Measurements from ENCODE around the gene SLC25A18.

DNA sequence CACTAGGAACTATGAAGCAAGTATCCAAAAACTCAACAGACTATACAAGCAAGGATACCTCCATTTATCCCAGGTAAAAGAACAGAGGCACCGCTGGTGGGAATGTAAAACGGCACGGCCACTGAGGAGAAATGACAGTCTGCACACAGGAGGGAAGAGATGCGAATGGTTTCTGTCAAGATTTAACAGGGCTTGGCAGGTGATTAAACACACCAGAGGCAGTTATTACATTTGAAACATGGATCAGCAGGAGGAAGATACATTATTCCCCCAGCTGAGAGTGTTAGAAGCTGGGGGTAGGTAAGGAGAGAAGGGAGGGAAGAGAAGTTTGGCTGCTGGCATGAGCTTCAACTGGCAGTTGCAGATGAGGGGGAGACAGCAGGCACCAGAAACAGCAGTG is 35.0 kb downstream of the SLC25A18 start:
- TF ChIP-seq, protein P1, sequence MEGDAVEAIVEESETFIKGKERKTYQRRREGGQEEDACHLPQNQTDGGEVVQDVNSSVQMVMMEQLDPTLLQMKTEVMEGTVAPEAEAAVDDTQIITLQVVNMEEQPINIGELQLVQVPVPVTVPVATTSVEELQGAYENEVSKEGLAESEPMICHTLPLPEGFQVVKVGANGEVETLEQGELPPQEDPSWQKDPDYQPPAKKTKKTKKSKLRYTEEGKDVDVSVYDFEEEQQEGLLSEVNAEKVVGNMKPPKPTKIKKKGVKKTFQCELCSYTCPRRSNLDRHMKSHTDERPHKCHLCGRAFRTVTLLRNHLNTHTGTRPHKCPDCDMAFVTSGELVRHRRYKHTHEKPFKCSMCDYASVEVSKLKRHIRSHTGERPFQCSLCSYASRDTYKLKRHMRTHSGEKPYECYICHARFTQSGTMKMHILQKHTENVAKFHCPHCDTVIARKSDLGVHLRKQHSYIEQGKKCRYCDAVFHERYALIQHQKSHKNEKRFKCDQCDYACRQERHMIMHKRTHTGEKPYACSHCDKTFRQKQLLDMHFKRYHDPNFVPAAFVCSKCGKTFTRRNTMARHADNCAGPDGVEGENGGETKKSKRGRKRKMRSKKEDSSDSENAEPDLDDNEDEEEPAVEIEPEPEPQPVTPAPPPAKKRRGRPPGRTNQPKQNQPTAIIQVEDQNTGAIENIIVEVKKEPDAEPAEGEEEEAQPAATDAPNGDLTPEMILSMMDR (IDR thresholded peaks at IDR 0.05): no peak
- TF ChIP-seq POLR2AphosphoS5 (IDR thresholded peaks at IDR 0.05; ENCODE audit: low read depth, low read length): no peak
- TF ChIP-seq, protein P2, sequence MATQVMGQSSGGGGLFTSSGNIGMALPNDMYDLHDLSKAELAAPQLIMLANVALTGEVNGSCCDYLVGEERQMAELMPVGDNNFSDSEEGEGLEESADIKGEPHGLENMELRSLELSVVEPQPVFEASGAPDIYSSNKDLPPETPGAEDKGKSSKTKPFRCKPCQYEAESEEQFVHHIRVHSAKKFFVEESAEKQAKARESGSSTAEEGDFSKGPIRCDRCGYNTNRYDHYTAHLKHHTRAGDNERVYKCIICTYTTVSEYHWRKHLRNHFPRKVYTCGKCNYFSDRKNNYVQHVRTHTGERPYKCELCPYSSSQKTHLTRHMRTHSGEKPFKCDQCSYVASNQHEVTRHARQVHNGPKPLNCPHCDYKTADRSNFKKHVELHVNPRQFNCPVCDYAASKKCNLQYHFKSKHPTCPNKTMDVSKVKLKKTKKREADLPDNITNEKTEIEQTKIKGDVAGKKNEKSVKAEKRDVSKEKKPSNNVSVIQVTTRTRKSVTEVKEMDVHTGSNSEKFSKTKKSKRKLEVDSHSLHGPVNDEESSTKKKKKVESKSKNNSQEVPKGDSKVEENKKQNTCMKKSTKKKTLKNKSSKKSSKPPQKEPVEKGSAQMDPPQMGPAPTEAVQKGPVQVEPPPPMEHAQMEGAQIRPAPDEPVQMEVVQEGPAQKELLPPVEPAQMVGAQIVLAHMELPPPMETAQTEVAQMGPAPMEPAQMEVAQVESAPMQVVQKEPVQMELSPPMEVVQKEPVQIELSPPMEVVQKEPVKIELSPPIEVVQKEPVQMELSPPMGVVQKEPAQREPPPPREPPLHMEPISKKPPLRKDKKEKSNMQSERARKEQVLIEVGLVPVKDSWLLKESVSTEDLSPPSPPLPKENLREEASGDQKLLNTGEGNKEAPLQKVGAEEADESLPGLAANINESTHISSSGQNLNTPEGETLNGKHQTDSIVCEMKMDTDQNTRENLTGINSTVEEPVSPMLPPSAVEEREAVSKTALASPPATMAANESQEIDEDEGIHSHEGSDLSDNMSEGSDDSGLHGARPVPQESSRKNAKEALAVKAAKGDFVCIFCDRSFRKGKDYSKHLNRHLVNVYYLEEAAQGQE (IDR thresholded peaks at IDR 0.05; ENCODE audit: insufficient read depth in 1 of 2, low read depth in 2 of 2, low read length in 1 of 2): no peak

Measured in Panc1 (cell line).